Neural progenitor cell (in vitro differentiated cells): ENCODE data around the gene SNAPC4.

Source experiments
- EZH2 ChIP-seq: fragments of 200-600 bp; sonication (generic); IDR thresholded peaks from 2 replicates; pipeline ENCODE4 v1.6.1; 2017; ENCODE audit warnings: antibody characterized with exemption, mild to moderate bottlenecking, moderate library complexity
- EZH2phosphoT487 ChIP-seq: fragments of 200-600 bp; sonication (generic); IDR thresholded peaks from 2 replicates; pipeline ENCODE4 v1.6.1; 2017; ENCODE audit warnings: antibody characterized with exemption
- TF ChIP-seq, protein P1 (sequence below): fragments of 200-600 bp; sonication (generic); IDR thresholded peaks from 2 replicates; pipeline ENCODE4 v1.5.1; 2017; ENCODE audit warnings: antibody characterized with exemption, mild to moderate bottlenecking

DNA sequence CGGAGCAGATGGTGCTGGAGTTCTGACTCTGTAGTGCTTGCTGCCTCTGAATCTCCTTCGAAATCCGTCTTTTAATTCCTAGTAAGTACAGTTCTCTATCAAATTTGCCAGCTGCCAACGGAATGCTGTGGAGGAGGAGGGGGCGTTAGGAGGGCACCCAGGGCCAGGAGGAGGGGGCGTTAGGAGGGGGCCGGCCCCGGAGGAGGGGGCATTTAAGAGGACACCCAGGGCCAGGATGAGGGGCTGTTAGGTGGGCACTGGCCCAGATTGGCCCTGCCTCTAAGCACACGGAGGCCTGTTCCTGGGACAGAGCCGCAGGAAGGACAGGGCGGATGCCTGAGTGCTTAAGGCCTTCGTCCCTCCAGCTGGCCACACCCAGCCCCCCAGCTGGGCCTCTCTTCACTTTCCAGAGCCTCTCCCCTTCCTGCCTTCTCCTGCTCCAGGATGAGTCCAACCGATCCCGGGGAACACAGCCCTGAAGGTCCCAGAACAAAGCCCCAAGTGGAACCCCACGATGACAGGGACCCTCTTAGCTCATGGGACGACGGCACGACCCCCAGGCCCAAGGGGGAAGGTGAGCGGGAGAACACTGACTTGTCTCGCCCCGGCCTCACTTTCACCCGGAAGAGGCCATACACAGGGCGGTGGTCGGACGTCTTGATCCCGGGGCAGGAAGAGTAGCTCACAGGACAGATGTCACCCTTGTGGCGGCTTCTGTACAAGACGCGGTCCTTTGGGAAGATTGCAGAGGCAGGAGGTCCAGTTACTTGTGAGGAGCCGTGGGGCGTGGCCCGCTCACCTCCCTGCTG lies 29.9 kb upstream of the SNAPC4 start:
- TF ChIP-seq, protein P1, sequence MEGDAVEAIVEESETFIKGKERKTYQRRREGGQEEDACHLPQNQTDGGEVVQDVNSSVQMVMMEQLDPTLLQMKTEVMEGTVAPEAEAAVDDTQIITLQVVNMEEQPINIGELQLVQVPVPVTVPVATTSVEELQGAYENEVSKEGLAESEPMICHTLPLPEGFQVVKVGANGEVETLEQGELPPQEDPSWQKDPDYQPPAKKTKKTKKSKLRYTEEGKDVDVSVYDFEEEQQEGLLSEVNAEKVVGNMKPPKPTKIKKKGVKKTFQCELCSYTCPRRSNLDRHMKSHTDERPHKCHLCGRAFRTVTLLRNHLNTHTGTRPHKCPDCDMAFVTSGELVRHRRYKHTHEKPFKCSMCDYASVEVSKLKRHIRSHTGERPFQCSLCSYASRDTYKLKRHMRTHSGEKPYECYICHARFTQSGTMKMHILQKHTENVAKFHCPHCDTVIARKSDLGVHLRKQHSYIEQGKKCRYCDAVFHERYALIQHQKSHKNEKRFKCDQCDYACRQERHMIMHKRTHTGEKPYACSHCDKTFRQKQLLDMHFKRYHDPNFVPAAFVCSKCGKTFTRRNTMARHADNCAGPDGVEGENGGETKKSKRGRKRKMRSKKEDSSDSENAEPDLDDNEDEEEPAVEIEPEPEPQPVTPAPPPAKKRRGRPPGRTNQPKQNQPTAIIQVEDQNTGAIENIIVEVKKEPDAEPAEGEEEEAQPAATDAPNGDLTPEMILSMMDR, result no peak
- TF ChIP-seq EZH2 (no peak), EZH2phosphoT487 (no peak)
